ENCODE measurements around the gene APBA2. TPM values are rescaled to one million over a fixed set of nuclear protein-coding genes. Genes with fewer than 3 reads are reported as not detected.
"Not testable (repeated sequence)": the region's sequence is repeated elsewhere in the genome, so short reads cannot be mapped to it uniquely, and the experiment has no call there.

Gene APBA2
- total RNA-seq, 1 donor from 2014 or later = 5.3 TPM

DNA sequence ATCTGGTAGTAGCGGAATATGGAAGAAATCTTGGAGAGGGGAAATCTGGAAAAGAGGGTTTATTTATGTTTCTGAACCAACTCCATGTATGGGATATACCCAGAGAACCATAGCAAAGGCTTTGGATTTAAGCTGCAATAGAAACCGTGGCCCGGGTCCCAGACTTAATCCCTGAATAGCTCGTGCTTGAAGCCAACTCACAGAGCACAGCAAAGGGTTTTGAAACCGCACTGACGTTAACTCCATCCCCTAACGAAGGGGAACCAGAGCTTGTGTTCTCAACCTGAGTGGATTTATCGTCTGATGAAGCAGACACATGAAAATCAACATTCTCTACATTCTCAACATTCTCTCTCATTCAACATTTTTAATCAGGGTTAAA lies 154.6 kb downstream of the APBA2 start:
- Histone ChIP-seq H3K4me3 (ENCODE audit: low read depth, low read length) (no peak overlapping the region), H3K36me3 (ENCODE audit: control insufficient read depth, insufficient read depth, low read length) (no peaks in the 10 kb centered on the region), H3K27me3 (ENCODE audit: control insufficient read depth, insufficient read depth, low read length) (no peaks in the 10 kb centered on the region)
- DNase-seq (ENCODE audit: low read depth) (no peak), FAIRE-seq (no peak)
- TF ChIP-seq, protein P1, sequence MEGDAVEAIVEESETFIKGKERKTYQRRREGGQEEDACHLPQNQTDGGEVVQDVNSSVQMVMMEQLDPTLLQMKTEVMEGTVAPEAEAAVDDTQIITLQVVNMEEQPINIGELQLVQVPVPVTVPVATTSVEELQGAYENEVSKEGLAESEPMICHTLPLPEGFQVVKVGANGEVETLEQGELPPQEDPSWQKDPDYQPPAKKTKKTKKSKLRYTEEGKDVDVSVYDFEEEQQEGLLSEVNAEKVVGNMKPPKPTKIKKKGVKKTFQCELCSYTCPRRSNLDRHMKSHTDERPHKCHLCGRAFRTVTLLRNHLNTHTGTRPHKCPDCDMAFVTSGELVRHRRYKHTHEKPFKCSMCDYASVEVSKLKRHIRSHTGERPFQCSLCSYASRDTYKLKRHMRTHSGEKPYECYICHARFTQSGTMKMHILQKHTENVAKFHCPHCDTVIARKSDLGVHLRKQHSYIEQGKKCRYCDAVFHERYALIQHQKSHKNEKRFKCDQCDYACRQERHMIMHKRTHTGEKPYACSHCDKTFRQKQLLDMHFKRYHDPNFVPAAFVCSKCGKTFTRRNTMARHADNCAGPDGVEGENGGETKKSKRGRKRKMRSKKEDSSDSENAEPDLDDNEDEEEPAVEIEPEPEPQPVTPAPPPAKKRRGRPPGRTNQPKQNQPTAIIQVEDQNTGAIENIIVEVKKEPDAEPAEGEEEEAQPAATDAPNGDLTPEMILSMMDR (IDR thresholded peaks at IDR 0.05; ENCODE audit: insufficient read depth, low read length, severe bottlenecking) = no peak

DNA sequence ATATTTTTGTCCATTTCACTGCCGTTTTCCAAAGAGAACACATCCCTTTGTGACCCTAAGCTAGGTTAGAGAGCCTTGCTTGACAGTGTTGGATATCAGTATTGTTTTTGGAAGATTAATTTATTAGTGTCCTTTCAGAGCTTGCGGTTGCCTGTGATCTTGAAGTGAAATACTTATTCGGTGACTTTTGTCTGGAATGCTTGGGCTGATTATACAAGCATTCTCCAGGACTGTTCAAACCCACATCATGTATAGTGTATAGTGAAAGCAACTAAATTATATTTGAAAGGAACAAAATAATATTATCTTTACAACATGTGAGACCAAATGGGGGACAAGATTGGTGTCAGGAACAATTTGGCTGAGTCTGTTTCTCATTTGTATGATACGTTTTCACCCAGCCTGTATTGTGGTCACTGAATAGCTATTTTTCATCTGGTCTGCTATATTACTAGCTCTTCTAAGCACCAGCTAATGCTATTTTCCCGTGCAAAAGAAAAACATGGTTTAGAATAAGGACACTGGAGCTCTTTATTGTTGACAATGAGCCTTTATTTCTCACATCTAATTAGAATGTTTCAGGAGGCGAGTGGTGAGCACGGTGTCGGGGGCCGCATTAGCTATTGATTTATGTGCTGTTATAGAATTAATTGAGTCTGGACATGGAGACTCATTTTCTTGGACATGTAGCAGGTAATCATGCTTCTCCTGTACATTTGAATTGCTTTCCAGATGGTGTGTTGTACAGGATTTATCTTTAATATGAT lies 158.1 kb downstream of the APBA2 start:
- no peak for DNase-seq (ENCODE audit: low read depth)
- no peak for FAIRE-seq

GRCh38 chr15:29044503-29044901 lies 158.7 kb downstream of the APBA2 start:
- Histone ChIP-seq H3K36me3 (ENCODE audit: control insufficient read depth, insufficient read depth, low read length) (no peaks in the 10 kb centered on the region), H3K4me3 (ENCODE audit: low read depth, low read length) (no peak overlapping the region), H3K27me3 (ENCODE audit: control insufficient read depth, insufficient read depth, low read length) (no peaks in the 10 kb centered on the region)
- FAIRE-seq = no peak
- TF ChIP-seq, protein P1 (IDR thresholded peaks at IDR 0.05; ENCODE audit: insufficient read depth, low read length, severe bottlenecking) = no peak
- no peak for DNase-seq (ENCODE audit: low read depth)

More for the DNA sequence above, 158.1 kb downstream of the APBA2 start:
- Histone ChIP-seq H3K4me3 (ENCODE audit: low read depth, low read length) (no peak overlapping the region), H3K36me3 (ENCODE audit: control insufficient read depth, insufficient read depth, low read length) (no peaks in the 10 kb centered on the region), H3K27me3 (ENCODE audit: control insufficient read depth, insufficient read depth, low read length) (no peaks in the 10 kb centered on the region)
- TF ChIP-seq, protein P1 (IDR thresholded peaks at IDR 0.05; ENCODE audit: insufficient read depth, low read length, severe bottlenecking) = no peak

DNA sequence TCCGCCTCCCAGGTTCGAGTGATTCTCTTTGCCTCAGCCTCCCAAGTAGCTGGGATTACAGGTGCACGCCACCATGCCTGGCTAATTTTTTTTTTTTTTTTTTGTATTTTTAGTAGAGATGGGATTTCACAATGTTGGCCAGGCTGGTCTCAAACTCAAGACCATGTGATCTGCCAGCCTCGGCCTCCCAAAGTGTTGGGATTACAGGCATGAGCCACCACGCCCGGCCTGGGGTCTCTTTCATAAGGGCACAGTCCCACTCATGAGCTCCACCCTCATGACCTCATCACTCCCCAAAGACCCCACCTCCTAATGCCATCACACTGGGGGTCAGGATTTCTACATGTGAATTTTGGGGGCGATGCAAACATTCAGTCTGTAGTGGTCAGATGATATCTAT lies 159.4 kb downstream of the APBA2 start:
- H3K27me3 ChIP-seq (ENCODE audit: control insufficient read depth, insufficient read depth, low read length); DNase-seq (ENCODE audit: low read depth); H3K4me3 ChIP-seq (ENCODE audit: low read depth, low read length); FAIRE-seq; H3K36me3 ChIP-seq (ENCODE audit: control insufficient read depth, insufficient read depth, low read length): not testable (repeated sequence)

- Histone ChIP-seq H3K36me3 (ENCODE audit: control insufficient read depth, insufficient read depth, low read length) (no peaks in the 10 kb centered on the region), H3K27me3 (ENCODE audit: control insufficient read depth, insufficient read depth, low read length) (no peaks in the 10 kb centered on the region), H3K4me3 (ENCODE audit: low read depth, low read length) (no peak overlapping the region)
- peak; percentile 41 for DNase-seq (ENCODE audit: low read depth)
- FAIRE-seq = no peak
- TF ChIP-seq, protein P1 (IDR thresholded peaks at IDR 0.05; ENCODE audit: insufficient read depth, low read length, severe bottlenecking) = no peak
Observed at GRCh38 chr15:29045717-29046116, 159.9 kb downstream of the APBA2 start.

DNA sequence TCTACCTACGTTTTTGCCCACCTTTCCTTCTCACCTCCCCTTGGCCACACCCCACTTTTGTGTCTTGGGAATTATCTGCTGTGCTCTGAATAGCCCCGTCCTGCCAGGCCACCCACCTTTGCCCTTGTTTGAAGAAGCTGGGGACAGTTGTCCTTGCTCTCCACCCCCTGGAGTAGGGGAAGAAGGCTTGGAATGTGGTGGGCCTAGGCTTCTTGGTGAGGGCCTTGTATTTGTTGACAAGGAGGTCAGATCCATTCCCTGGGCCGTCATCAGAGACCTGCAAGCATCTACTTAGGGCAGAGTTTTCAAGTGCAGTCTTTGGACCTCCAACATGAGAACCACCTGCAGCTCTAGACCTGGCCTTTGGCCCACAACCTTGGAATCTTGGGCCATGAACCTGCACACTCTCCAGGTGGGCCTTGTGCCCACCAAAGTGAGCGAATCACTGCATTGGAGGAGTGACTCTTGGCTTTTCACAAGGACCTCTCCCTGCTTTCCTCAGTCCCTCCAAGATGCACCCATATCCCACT lies 160.6 kb downstream of the APBA2 start:
- H3K36me3 ChIP-seq (ENCODE audit: control insufficient read depth, insufficient read depth, low read length) = no peaks in the 10 kb centered on the region
- TF ChIP-seq, protein P1 (IDR thresholded peaks at IDR 0.05; ENCODE audit: insufficient read depth, low read length, severe bottlenecking) = no peak
- FAIRE-seq = no peak
- no peak for DNase-seq (ENCODE audit: low read depth)
- H3K4me3 ChIP-seq (ENCODE audit: low read depth, low read length) = no peak overlapping the region
- H3K27me3 ChIP-seq (ENCODE audit: control insufficient read depth, insufficient read depth, low read length) = no peaks in the 10 kb centered on the region
